GM13976 (cell line): ENCODE results near the gene LENG8.

Source experiments
- DNase-seq: peaks from one replicate; pipeline ENCODE4 v3.0.0; 2012; ENCODE audit warnings: low spot score
- in situ Hi-C: fragments of 300-500 bp; cut with MboI; formaldehyde crosslinking; loops from one replicate; pipeline ENCODE4 v1.12.0; 2022; ENCODE audit warnings: low sequenced_read_pairs, mixed read lengths, inconsistent platforms; ENCODE audit not compliant: unreplicated experiment
- TF ChIP-seq, protein P1 (sequence below): IDR thresholded peaks from 2 replicates; pipeline ENCODE4 v1.5.1; 2012; ENCODE audit warnings: borderline replicate concordance, mild to moderate bottlenecking; ENCODE audit not compliant: insufficient read depth; ENCODE audit errors: extremely low read depth, missing control alignments, control extremely low read depth

Gene LENG8

DNA sequence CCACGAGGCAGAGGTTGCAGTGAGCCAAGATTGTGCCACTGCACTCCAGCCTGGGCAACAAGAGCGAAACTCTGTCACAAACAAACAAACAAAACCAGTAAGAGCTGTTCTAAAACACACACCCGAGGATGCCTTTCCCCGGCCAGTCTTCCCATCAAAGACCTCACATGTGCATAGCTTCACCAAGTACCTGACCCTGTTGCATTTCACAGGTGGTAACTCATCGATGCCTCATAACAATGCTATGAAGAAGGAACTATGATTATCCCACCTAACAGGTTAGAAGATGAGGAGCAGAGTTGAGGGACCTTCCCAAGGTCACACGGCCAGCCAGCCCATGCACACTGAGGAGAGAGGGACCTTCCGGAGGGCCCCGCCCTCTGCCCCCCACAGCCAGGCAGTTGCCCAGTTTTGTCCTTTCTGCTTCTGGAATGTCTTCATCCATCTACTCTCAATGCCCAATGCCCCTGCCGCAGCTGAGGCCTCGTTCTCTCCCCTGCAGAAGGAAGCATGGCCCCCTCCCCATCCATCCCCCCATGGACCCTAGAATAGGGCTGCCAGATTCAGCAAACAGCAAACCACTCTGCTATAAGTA is 16.8 kb upstream of the LENG8 start:
- TF ChIP-seq, protein P1, sequence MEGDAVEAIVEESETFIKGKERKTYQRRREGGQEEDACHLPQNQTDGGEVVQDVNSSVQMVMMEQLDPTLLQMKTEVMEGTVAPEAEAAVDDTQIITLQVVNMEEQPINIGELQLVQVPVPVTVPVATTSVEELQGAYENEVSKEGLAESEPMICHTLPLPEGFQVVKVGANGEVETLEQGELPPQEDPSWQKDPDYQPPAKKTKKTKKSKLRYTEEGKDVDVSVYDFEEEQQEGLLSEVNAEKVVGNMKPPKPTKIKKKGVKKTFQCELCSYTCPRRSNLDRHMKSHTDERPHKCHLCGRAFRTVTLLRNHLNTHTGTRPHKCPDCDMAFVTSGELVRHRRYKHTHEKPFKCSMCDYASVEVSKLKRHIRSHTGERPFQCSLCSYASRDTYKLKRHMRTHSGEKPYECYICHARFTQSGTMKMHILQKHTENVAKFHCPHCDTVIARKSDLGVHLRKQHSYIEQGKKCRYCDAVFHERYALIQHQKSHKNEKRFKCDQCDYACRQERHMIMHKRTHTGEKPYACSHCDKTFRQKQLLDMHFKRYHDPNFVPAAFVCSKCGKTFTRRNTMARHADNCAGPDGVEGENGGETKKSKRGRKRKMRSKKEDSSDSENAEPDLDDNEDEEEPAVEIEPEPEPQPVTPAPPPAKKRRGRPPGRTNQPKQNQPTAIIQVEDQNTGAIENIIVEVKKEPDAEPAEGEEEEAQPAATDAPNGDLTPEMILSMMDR: no peak
- in situ Hi-C loops: no loop called here
- no peak for DNase-seq

DNA sequence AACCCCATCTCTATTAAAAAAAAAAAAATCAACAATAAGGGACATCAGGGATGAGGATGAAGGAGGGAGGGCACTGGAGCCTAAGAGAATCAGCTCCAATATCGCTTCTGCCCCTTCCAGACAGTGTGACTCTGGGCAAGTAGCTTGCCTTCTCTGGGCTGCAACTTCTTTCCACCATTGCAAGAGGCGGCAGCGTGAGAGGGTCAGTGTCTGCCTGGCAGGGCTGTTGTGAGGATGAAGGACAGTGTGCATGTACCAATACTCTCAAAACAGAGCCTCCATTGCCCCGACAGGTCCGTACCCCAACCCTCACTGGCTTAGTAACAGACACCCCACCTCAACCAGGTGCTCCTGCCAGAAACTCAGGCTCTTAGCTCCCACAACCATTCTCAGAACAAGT is 15.3 kb upstream of the LENG8 start:
- in situ Hi-C loops: no loop called here
- no peak for DNase-seq
- TF ChIP-seq, protein P1: no peak

DNA sequence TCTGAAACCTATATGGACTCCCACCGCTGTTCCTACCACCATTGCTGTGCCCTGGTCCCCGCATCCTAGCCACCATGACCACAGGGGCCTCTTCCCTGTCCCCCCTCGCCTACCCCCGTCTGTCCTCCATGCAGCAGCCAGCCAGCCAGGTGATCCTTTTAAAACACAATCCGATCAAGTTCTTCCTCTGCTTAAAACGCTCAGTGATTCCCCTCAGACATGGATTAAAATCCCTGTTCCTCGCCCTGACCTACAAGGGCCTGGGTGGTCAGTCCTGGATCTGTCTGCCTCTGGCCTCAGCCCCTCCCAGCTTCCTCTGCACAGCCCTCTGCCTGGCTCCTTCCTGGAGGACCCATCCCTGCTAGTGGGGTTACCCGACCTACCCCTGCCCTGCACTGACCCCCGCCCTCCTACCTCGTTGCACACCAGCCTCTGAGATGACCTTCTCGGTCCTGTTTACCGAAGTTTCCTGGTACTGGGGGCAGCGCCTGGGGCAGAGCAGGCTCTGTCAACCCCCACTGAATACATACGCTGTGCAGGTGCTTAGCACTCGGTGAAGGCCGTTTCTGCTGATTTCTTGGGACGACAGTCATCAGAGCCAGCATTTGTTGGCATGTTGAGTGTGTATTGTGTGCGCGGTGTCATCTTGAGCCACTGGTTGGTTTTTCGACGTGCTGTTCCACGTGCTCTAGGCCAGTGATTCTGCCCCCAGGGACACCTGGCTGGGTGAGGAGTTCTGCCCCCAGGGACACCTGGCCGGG is 14.7 kb upstream of the LENG8 start:
- in situ Hi-C loops: no loop called here
- no peak for DNase-seq
- TF ChIP-seq, protein P1: no peak

DNA sequence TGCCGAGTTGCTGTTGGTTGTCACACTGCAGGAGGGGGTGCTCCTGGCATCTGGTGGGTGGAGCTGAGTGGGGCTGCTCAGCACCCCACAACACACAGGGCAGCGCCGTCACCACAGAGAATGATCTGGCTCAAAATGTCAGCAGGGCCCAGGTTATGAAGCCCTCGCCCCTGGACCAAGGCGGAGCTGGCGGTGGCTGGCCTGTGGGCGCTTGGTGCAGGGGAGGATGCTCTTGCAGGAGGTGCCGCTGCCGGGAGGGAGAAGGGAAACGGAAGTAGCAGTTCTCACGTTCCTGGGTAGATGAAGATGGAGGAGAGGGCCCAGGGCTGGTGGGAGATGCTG is 14.2 kb upstream of the LENG8 start:
- TF ChIP-seq, protein P1: no peak
- in situ Hi-C loops: no loop called here
- no peak for DNase-seq

DNA sequence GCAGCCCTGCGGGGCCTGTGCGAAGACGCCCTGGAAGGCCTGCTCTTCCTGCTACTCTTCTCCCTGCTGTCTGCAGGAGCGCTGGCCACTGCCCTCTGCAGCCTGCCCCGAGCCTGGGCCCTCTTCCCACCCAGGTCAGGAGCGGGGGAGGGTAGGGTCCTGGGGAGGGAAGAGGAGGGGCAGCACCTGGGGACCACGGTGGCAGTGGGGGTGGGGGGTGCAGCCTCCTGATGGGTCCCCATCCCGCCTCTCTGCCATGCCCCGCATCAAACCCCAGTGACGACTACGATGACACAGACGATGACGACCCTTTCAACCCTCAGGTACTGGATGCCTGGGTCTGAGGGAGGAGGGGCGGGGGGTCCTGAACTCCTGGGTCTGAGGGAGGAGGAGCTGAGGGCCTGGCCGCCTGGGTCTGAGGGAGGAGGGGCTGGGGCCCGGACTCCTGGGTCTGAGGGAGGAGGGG is 13.4 kb upstream of the LENG8 start:
- DNase-seq: no peak
- TF ChIP-seq, protein P1: no peak
- in situ Hi-C loops: no loop called here

DNA sequence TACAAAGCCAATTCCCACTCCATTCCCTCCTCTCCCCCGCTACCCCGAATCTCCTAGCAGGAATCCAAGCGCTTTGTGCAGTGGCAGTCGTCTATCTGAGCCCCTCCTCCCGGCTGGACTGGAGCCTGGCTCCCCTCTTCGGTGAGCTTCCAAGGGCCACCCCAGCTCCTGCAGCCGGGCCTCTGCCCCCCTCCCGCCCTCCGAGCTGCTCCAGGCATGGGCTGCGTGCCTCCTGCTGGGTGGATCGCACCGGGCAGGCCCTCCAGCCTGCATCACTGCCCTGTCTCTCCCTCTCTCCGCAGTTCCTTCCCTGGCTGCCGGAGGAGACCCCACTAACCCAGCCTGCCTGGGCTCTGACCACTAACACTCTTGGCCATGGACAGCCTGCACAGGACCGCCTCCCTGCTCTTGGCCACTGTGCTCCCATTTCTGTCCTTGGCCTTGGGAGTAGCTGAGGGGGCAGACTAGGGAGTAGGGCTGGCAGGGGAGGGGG is 12.9 kb upstream of the LENG8 start:
- in situ Hi-C loops: no loop called here
- DNase-seq: no peak
- TF ChIP-seq, protein P1: no peak
